A549 (cell line): ENCODE results near the gene SLC26A2. TPM values are rescaled to one million over a fixed set of nuclear protein-coding genes. Genes with fewer than 3 reads are reported as not detected.

Source experiments
- ATAC-seq, 2 experiments: fragments of 200-7000 bp in 1 of 2; fragments of >200 bp in 1 of 2; cut with Nextera tagmentation in 1 of 2; cut with Tn5 transposase in 1 of 2; 3 replicates each; pipeline versions ENCODE4 v1.8.0 to v1.9.1; 2018 to 2020; ENCODE audit warnings: mild to moderate bottlenecking in 1 of 2, moderate library complexity in 1 of 2
- CTCF ChIA-PET: fragments of 300-600 bp; sonication (Branson Sonifier 250); formaldehyde crosslinking; extraction: SDS; loops from one replicate; lab custom pipeline; 2021; ENCODE audit warnings: antibody characterized with exemption, inconsistent platforms; lab: Yijun Ruan, JAX
- POLR2A ChIA-PET: fragments of 350-600 bp; formaldehyde crosslinking; extraction: SDS; loops from one replicate; lab custom pipeline; 2021; ENCODE audit warnings: antibody characterized with exemption, inconsistent platforms; lab: Yijun Ruan, JAX
- DNase-seq, 2 experiments: peaks; one replicate each; pipeline versions ENCODE4 v3.0.0 to v3.0.0-alpha.2; 2011 to 2016; ENCODE audit warnings: low read depth in 1 of 2, low spot score in 1 of 2
- FAIRE-seq: peaks from 2 replicates; lab custom pipeline; 2011; peaks lifted over from hg19 to GRCh38; lab: Jason Lieb, UNC
- H3K27ac ChIP-seq, 2 experiments: fragments of >200 bp; sonication (Bioruptor Twin); formaldehyde crosslinking; 3 replicates each; pipeline ENCODE4 v1.5.1; 2016 to 2017
- H3K4me1 ChIP-seq: fragments of >200 bp; sonication (Bioruptor Twin); formaldehyde crosslinking; 3 replicates; pipeline ENCODE4 v1.6.1; 2016
- H3K4me2 ChIP-seq: fragments of >200 bp; sonication (Bioruptor Twin); formaldehyde crosslinking; 3 replicates; pipeline ENCODE4 v1.6.1; 2016
- H3K4me3 ChIP-seq: fragments of >200 bp; sonication (Bioruptor Twin); formaldehyde crosslinking; 3 replicates; pipeline ENCODE4 v1.5.1; 2016
- H3K9me3 ChIP-seq: fragments of >200 bp; sonication (Bioruptor Twin); formaldehyde crosslinking; 3 replicates; pipeline ENCODE4 v1.6.1; 2016
- BHLHE40 ChIP-seq: IDR thresholded peaks from 2 replicates; pipeline ENCODE4 v1.6.1; 2012; ENCODE audit warnings: low read depth, low read length, inconsistent platforms
- CBX2 ChIP-seq: fragments of 200-600 bp; sonication (generic); IDR thresholded peaks from 2 replicates; pipeline ENCODE4 v1.6.1; 2016; ENCODE audit warnings: low read depth, mild to moderate bottlenecking, borderline replicate concordance
- EHF ChIP-seq: fragments of 250-450 bp; sonication (Bioruptor Pico); IDR thresholded peaks from 2 replicates; pipeline ENCODE4 v1.5.0; 2020; ENCODE audit warnings: mild to moderate bottlenecking
- EHMT2 ChIP-seq: fragments of 200-600 bp; sonication (generic); IDR thresholded peaks from 2 replicates; pipeline ENCODE4 v1.6.1; 2016; ENCODE audit warnings: antibody characterized with exemption, low read depth, mild to moderate bottlenecking, moderate library complexity
- ELK1 ChIP-seq: fragments of 150-350 bp; IDR thresholded peaks from 2 replicates; pipeline ENCODE4 v1.6.1; 2014; ENCODE audit warnings: low read depth, mild to moderate bottlenecking, low read length
- FOSB ChIP-seq: fragments of 250-450 bp; sonication (Bioruptor Pico); IDR thresholded peaks from 2 replicates; pipeline ENCODE4 v1.5.0; 2020; ENCODE audit warnings: mild to moderate bottlenecking, moderate library complexity
- FOXS1 ChIP-seq: fragments of 250-450 bp; sonication (Bioruptor Pico); IDR thresholded peaks from 2 replicates; pipeline ENCODE4 v1.5.0; 2020; ENCODE audit warnings: mild to moderate bottlenecking, moderate library complexity
- GATA3 ChIP-seq: IDR thresholded peaks from 2 replicates; pipeline ENCODE4 v1.6.1; 2012; ENCODE audit warnings: borderline replicate concordance
- HES2 ChIP-seq: fragments of >200 bp; sonication (Bioruptor Twin); formaldehyde crosslinking; IDR thresholded peaks from 2 replicates; pipeline ENCODE4 v1.6.1; 2016
- HEYL ChIP-seq: fragments of 250-450 bp; sonication (Bioruptor Pico); IDR thresholded peaks from 2 replicates; pipeline ENCODE4 v1.8.0; 2021; ENCODE audit warnings: mild to moderate bottlenecking, moderate library complexity
- JUN ChIP-seq, 2 experiments: fragments of >200 bp; sonication (Bioruptor Twin); formaldehyde crosslinking; IDR thresholded peaks; 2 replicates in 1 of 2; 3 replicates in 1 of 2; pipeline ENCODE4 v1.6.1; 2016 to 2017
- KDM1A ChIP-seq: fragments of 200-600 bp; sonication (generic); IDR thresholded peaks from 2 replicates; pipeline ENCODE4 v1.6.1; 2016; ENCODE audit warnings: low read depth, mild to moderate bottlenecking
- KDM5A ChIP-seq: fragments of 200-600 bp; sonication (generic); IDR thresholded peaks from 2 replicates; pipeline ENCODE4 v1.6.1; 2016; ENCODE audit warnings: antibody characterized with exemption, mild to moderate bottlenecking
- MAFK ChIP-seq: fragments of 450-650 bp; IDR thresholded peaks from 2 replicates; pipeline ENCODE4 v1.6.1; 2014; ENCODE audit not compliant: partially characterized antibody
- MAX ChIP-seq: IDR thresholded peaks from 2 replicates; pipeline ENCODE4 v1.6.1; 2012
- MYC ChIP-seq: IDR thresholded peaks from 2 replicates; pipeline ENCODE4 v1.6.1; 2012; ENCODE audit warnings: mild to moderate bottlenecking, inconsistent platforms, low read length, improper control_type of control experiment, borderline replicate concordance
- NR3C1 ChIP-seq: fragments of >200 bp; sonication (Bioruptor Twin); formaldehyde crosslinking; IDR thresholded peaks from 3 replicates; pipeline ENCODE4 v1.6.1; 2017
- PHF8 ChIP-seq: fragments of 200-600 bp; sonication (generic); IDR thresholded peaks from 2 replicates; pipeline ENCODE4 v1.6.1; 2016; ENCODE audit warnings: low read depth, mild to moderate bottlenecking, antibody characterized with exemption, moderate library complexity, borderline replicate concordance
- POLR2AphosphoS2 ChIP-seq: conservative IDR thresholded peaks from 2 replicates; pipeline ENCODE4 v1.6.1; 2012; ENCODE audit warnings: low read length, improper control_type of control experiment, inconsistent platforms
- RARB ChIP-seq: fragments of 250-450 bp; sonication (Bioruptor Pico); IDR thresholded peaks from 2 replicates; pipeline ENCODE4 v1.8.0; 2021; ENCODE audit warnings: mild to moderate bottlenecking, moderate library complexity
- RFX5 ChIP-seq: fragments of 450-650 bp; IDR thresholded peaks from 2 replicates; pipeline ENCODE4 v1.7.1; 2014; ENCODE audit warnings: antibody characterized with exemption, mild to moderate bottlenecking, moderate library complexity
- RNF2 ChIP-seq: fragments of 200-600 bp; sonication (generic); IDR thresholded peaks from 2 replicates; pipeline ENCODE4 v1.6.1; 2016; ENCODE audit warnings: low read depth, mild to moderate bottlenecking, antibody characterized with exemption, moderate library complexity, borderline replicate concordance
- SREBF2 ChIP-seq: fragments of 450-650 bp; IDR thresholded peaks from 2 replicates; pipeline ENCODE4 v1.6.1; 2014; ENCODE audit warnings: mild to moderate bottlenecking, moderate library complexity
- TFCP2L1 ChIP-seq: fragments of 250-450 bp; sonication (Bioruptor Pico); IDR thresholded peaks from 2 replicates; pipeline ENCODE4 v1.5.0; 2021; ENCODE audit warnings: mild to moderate bottlenecking
- TP53 ChIP-seq: fragments of 250-450 bp; sonication (Bioruptor Pico); IDR thresholded peaks from 2 replicates; pipeline ENCODE4 v1.5.0; 2021; ENCODE audit warnings: mild to moderate bottlenecking, moderate library complexity
- ZFP36 ChIP-seq: fragments of 450-650 bp; IDR thresholded peaks from 2 replicates; pipeline ENCODE4 v1.6.1; 2014; ENCODE audit warnings: borderline replicate concordance; ENCODE audit not compliant: partially characterized antibody
- WGBS: methylation state at CpG from one replicate; pipeline ENCODE4 v1.1.6; 2017; ENCODE audit errors: missing lambda C conversion rate; 5-methylcytosine and 5-hydroxymethylcytosine counted together
- polyA plus RNA-seq, 4 experiments: library from polyadenylated mRNA; depleted of rRNA in 3 of 4; stranded (reverse); fragments of >200 nt; fragmentation: RNase III in 1 of 4; extraction: RNeasy Plus Mini Kit Qiagen cat#74134 plus additional on column Dnase treatment in 1 of 4; gene quantifications; 2 replicates in 3 of 4; 3 replicates in 1 of 4; pipeline ENCODE4 v1.2.3, GENCODE V29; 2011 to 2017
- TF ChIP-seq, protein P1 (sequence below): fragments of 200-600 bp; sonication (generic); IDR thresholded peaks from 2 replicates; pipeline ENCODE4 v1.6.1; 2016; ENCODE audit warnings: antibody characterized with exemption, mild to moderate bottlenecking, moderate library complexity
- TF ChIP-seq, protein P2 (sequence below): fragments of 450-650 bp; IDR thresholded peaks from 2 replicates; pipeline ENCODE4 v1.6.1; 2014; ENCODE audit warnings: antibody characterized with exemption
- TF ChIP-seq, protein P3 (sequence below): fragments of 250-450 bp; sonication (Bioruptor Pico); IDR thresholded peaks from 2 replicates; pipeline ENCODE4 v1.5.0; 2021; ENCODE audit warnings: mild to moderate bottlenecking, moderate library complexity, borderline replicate concordance

Gene SLC26A2
- polyA plus RNA-seq, 2 of the 4 experiments (the other 2 are of a cell fraction): 31.9 to 32.2 TPM

GRCh38 chr5:150000256-150000989, 39.9 kb downstream of the SLC26A2 start, which contains the start of the genes HMGXB3 and TIGD6 (continued):
- no peak for TF ChIP-seq RNF2
- peak; percentile 90 for TF ChIP-seq MAX
- TF ChIP-seq TP53 (CRISPR knock-in tag): no peak
- no peak for TF ChIP-seq MAFK
- TF ChIP-seq HEYL (CRISPR knock-in tag): no peak
- TF ChIP-seq, all 56 proteins: peak for 11

GRCh38 chr5:150000990-150001659, 40.6 kb downstream of the SLC26A2 start:
- FAIRE-seq (no peak), DNase-seq (peak; percentile 28 to 29), ATAC-seq (peak; percentile 58 to 64)
- H3K9me3 ChIP-seq: no peaks in the 10 kb centered on the region
- peak overlapping the region; percentile 97 for H3K27ac ChIP-seq
- peak overlapping the region; percentile 98 for H3K4me2 ChIP-seq
- peak overlapping the region; percentile 96 for H3K4me3 ChIP-seq
- peaks cover 20% of the 10 kb centered on the region for H3K4me1 ChIP-seq
- 1% methylated on average over 14 of the region's 44 CpGs for WGBS
- POLR2A ChIA-PET: interaction anchor here (0.6 to 1.6 kb wide), 8 partner anchors 11 to 271 kb away, joined by 3 to 8 read pairs (median 4); no protein-coding TSS in a partner anchor
- CTCF ChIA-PET: interaction anchor here (0.8 to 5.7 kb wide), 9 partner anchors 10 to 334 kb away, joined by 3 to 51 read pairs (median 4); no protein-coding TSS in a partner anchor
- TF ChIP-seq GATA3 (no peak), MYC (no peak), EHF (no peak), PHF8 (no peak; the same call in 1 of the 2 replicates), TFCP2L1 (CRISPR knock-in tag) (no peak), JUN (IDR thresholded peaks at IDR 0.05) (0 out of 5 replicates have a peak, but pooled peaks of 1 of the 2 experiments have one; percentile 0), KDM1A (peak; percentile 68; the same call in 1 of the 2 replicates), ELK1 (no peak), RARB (CRISPR knock-in tag) (no peak), BHLHE40 (no peak), ZFP36 (peak; percentile 61), EHMT2 (no peak), HEYL (CRISPR knock-in tag) (no peak), POLR2AphosphoS2 (no peak), KDM5A (no peak), HES2 (no peak), NR3C1 (no peak), FOSB (CRISPR knock-in tag) (no peak), CBX2 (peak; percentile 99), SREBF2 (no peak), RFX5 (no peak), FOXS1 (CRISPR knock-in tag) (no peak)
- TF ChIP-seq, protein P1, sequence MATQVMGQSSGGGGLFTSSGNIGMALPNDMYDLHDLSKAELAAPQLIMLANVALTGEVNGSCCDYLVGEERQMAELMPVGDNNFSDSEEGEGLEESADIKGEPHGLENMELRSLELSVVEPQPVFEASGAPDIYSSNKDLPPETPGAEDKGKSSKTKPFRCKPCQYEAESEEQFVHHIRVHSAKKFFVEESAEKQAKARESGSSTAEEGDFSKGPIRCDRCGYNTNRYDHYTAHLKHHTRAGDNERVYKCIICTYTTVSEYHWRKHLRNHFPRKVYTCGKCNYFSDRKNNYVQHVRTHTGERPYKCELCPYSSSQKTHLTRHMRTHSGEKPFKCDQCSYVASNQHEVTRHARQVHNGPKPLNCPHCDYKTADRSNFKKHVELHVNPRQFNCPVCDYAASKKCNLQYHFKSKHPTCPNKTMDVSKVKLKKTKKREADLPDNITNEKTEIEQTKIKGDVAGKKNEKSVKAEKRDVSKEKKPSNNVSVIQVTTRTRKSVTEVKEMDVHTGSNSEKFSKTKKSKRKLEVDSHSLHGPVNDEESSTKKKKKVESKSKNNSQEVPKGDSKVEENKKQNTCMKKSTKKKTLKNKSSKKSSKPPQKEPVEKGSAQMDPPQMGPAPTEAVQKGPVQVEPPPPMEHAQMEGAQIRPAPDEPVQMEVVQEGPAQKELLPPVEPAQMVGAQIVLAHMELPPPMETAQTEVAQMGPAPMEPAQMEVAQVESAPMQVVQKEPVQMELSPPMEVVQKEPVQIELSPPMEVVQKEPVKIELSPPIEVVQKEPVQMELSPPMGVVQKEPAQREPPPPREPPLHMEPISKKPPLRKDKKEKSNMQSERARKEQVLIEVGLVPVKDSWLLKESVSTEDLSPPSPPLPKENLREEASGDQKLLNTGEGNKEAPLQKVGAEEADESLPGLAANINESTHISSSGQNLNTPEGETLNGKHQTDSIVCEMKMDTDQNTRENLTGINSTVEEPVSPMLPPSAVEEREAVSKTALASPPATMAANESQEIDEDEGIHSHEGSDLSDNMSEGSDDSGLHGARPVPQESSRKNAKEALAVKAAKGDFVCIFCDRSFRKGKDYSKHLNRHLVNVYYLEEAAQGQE: peak; percentile 78
- TF ChIP-seq, protein P2, sequence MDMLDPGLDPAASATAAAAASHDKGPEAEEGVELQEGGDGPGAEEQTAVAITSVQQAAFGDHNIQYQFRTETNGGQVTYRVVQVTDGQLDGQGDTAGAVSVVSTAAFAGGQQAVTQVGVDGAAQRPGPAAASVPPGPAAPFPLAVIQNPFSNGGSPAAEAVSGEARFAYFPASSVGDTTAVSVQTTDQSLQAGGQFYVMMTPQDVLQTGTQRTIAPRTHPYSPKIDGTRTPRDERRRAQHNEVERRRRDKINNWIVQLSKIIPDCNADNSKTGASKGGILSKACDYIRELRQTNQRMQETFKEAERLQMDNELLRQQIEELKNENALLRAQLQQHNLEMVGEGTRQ: no peak
- TF ChIP-seq, protein P3, sequence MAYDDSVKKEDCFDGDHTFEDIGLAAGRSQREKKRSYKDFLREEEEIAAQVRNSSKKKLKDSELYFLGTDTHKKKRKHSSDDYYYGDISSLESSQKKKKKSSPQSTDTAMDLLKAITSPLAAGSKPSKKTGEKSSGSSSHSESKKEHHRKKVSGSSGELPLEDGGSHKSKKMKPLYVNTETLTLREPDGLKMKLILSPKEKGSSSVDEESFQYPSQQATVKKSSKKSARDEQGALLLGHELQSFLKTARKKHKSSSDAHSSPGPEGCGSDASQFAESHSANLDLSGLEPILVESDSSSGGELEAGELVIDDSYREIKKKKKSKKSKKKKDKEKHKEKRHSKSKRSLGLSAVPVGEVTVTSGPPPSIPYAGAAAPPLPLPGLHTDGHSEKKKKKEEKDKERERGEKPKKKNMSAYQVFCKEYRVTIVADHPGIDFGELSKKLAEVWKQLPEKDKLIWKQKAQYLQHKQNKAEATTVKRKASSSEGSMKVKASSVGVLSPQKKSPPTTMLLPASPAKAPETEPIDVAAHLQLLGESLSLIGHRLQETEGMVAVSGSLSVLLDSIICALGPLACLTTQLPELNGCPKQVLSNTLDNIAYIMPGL (CRISPR knock-in tag): no peak
